Activated CD8-positive, alpha-beta T cell treated with anti-CD3 and anti-CD28 coated beads for 36 hours (primary cell): ENCODE measurements around the gene DDX41. TPM values are rescaled to one million over a fixed set of nuclear protein-coding genes. Genes with fewer than 3 reads are reported as not detected.
"Not testable (repeated sequence)": the region's sequence is repeated elsewhere in the genome, so short reads cannot be mapped to it uniquely, and the experiment has no call there.

Experiments
- ATAC-seq: fragments of 200-7000 bp; cut with Tn5 transposase; one replicate; pipeline ENCODE4 v1.10.0; 2021; ENCODE audit warnings: mild to moderate bottlenecking, moderate library complexity
- CTCF ChIA-PET: fragments of 350-600 bp; sonication (Branson Sonifier 250); formaldehyde crosslinking; loops from one replicate; lab custom pipeline; 2021; ENCODE audit warnings: antibody characterized with exemption; lab: Charles Lee
- POLR2A ChIA-PET: fragments of 350-600 bp; sonication (Branson Sonifier 250); formaldehyde crosslinking; loops from one replicate; lab custom pipeline; 2021; ENCODE audit warnings: antibody characterized with exemption; lab: Charles Lee
- DNase-seq: peaks from one replicate; pipeline ENCODE4 v3.0.0-alpha.2; 2020
- H3K27ac Mint-ChIP-seq: one replicate; pipeline ENCODE4 v1.8.0; 2021; ENCODE audit warnings: mild to moderate bottlenecking, mixed read lengths
- H3K27me3 Mint-ChIP-seq: one replicate; pipeline ENCODE4 v1.8.0; 2021; ENCODE audit warnings: mixed read lengths
- H3K36me3 Mint-ChIP-seq: one replicate; pipeline ENCODE4 v1.8.0; 2021; ENCODE audit warnings: low read depth, mixed read lengths
- H3K4me1 Mint-ChIP-seq: one replicate; pipeline ENCODE4 v1.8.0; 2021; ENCODE audit warnings: low read depth, mixed read lengths
- H3K4me3 Mint-ChIP-seq: one replicate; pipeline ENCODE4 v1.8.0; 2021; ENCODE audit warnings: mild to moderate bottlenecking, moderate library complexity, mixed read lengths
- H3K9me3 Mint-ChIP-seq: one replicate; pipeline ENCODE4 v1.8.0; 2021; ENCODE audit warnings: mixed read lengths
- intact Hi-C: fragments of 100-400 bp; cut with micrococcal nuclease; formaldehyde crosslinking; loops from one replicate; pipeline ENCODE4 v1.10.0; 2022
- total RNA-seq, 2 experiments: library from RNA; stranded (reverse); gene quantifications; one replicate each; pipeline ENCODE4 v1.2.3, GENCODE V29; 2021
- TF ChIP-seq, protein P1 (sequence below): fragments of 200-600 bp; IDR thresholded peaks from one replicate; pipeline ENCODE4 v1.8.0; 2022; ENCODE audit warnings: antibody characterized with exemption, mild to moderate bottlenecking

DDX41 gene
- total RNA-seq, 2 experiments from 2014 or later: 226 to 228 TPM

DNA sequence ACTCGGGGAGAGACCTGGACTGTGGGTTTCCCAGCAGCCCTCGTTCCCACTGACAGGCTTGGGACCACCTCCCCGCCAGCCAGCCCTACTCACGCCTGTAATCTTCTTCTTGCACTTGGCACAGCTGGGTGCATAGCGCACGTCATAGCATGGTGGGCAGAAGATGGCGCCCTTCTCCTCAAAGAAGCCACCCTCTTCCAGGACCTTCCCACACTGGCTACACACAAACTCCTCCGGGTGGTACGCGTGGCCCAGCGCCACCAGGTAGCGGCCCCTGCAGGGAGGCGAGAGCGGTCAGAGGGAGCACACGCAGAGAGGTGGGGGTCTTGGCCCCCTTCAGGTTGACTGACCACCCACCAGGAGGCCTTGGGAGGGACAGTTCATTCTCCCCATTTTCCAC is 28.8 kb downstream of the DDX41 start:
- TF ChIP-seq, protein P1, sequence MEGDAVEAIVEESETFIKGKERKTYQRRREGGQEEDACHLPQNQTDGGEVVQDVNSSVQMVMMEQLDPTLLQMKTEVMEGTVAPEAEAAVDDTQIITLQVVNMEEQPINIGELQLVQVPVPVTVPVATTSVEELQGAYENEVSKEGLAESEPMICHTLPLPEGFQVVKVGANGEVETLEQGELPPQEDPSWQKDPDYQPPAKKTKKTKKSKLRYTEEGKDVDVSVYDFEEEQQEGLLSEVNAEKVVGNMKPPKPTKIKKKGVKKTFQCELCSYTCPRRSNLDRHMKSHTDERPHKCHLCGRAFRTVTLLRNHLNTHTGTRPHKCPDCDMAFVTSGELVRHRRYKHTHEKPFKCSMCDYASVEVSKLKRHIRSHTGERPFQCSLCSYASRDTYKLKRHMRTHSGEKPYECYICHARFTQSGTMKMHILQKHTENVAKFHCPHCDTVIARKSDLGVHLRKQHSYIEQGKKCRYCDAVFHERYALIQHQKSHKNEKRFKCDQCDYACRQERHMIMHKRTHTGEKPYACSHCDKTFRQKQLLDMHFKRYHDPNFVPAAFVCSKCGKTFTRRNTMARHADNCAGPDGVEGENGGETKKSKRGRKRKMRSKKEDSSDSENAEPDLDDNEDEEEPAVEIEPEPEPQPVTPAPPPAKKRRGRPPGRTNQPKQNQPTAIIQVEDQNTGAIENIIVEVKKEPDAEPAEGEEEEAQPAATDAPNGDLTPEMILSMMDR: no peak
- Mint-ChIP-seq H3K9me3 (no peaks in the 10 kb centered on the region), H3K27ac (no peak overlapping the region), H3K36me3 (peaks cover 39% of the 10 kb centered on the region), H3K4me3 (no peak overlapping the region), H3K4me1 (no peaks in the 10 kb centered on the region), H3K27me3 (no peaks in the 10 kb centered on the region)
- intact Hi-C loops: no loop called here
- ChIA-PET CTCF (interaction anchor here (1.6 to 5.1 kb wide), 2 partner anchors 10 to 30 kb away, joined by 3 to 26 read pairs; no protein-coding TSS in a partner anchor), POLR2A (interaction anchor here (1.1 to 1.3 kb wide), 2 partner anchors 9 to 39 kb away, joined by 3 read pairs; no protein-coding TSS in a partner anchor)
- no peak for ATAC-seq
- peak; percentile 24 for DNase-seq

DNA sequence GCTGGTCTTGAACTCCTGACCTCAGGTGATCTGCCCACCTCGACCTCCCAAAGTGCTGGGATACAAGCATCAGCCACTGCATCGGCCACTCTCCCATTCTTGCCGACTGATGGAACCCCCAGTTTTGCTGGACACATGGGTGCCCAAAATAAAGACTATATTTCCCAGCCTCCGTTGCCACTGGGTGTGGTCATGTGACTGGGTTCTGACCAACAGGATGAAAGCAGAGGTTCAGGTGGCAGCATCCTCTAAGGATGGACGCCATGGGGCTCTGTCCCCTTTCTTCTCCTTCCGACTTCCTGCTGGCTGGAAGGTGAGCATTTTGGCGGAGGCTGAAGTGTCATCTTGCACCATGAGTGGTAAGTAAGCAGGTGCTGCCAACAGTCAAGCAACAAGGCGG is 29.6 kb downstream of the DDX41 start:
- Mint-ChIP-seq H3K4me1 (no peaks in the 10 kb centered on the region), H3K27me3 (no peaks in the 10 kb centered on the region), H3K4me3 (no peak overlapping the region), H3K9me3 (no peaks in the 10 kb centered on the region), H3K36me3 (peaks cover 33% of the 10 kb centered on the region), H3K27ac (no peak overlapping the region)
- DNase-seq: no peak
- intact Hi-C loops: no loop called here
- ChIA-PET CTCF (interaction anchor here (1.6 to 5.1 kb wide), 3 partner anchors 9 to 30 kb away, joined by 3 to 26 read pairs (median 5); no protein-coding TSS in a partner anchor), POLR2A (interaction anchor here (1.2 to 1.3 kb wide), 2 partner anchors 8 to 9 kb away, joined by 3 read pairs; no protein-coding TSS in a partner anchor)
- TF ChIP-seq, protein P1: no peak
- ATAC-seq: no peak

DNA sequence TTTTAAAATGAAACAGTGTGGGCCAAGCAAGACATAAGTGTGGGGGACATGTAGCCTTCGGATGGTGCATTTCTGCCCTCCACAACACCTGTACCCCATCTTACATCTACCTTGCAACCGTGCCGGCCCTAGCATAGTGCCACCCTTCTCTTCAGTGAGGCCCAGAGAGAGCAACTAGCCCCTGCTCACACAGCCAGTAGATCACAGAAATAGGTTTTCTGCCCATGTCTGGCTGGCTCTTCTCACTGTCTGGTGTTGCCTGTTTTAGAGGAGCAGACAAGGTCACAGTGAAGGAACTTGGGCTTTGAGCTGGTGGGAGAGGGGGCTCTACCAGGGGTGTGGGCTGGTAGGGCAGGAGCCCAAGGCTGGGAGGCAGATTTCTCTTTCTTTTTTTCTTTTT is 30.5 kb downstream of the DDX41 start:
- Mint-ChIP-seq H3K27ac (no peak overlapping the region), H3K27me3 (no peaks in the 10 kb centered on the region), H3K4me1 (no peaks in the 10 kb centered on the region), H3K9me3 (no peaks in the 10 kb centered on the region), H3K4me3 (no peak overlapping the region), H3K36me3 (peaks cover 29% of the 10 kb centered on the region)
- ATAC-seq (no peak), DNase-seq (no peak)
- TF ChIP-seq, protein P1: no peak
- POLR2A ChIA-PET: interaction anchor here (1.2 to 1.9 kb wide), 3 partner anchors 9 to 11 kb away, joined by 3 to 5 read pairs (median 3); partner anchors contain the start of gene PDLIM7
- intact Hi-C loops: no loop called here
- CTCF ChIA-PET: interaction anchor here (0.6 to 5.1 kb wide), 3 partner anchors 8 to 33 kb away, joined by 3 to 26 read pairs (median 5); no protein-coding TSS in a partner anchor

DNA sequence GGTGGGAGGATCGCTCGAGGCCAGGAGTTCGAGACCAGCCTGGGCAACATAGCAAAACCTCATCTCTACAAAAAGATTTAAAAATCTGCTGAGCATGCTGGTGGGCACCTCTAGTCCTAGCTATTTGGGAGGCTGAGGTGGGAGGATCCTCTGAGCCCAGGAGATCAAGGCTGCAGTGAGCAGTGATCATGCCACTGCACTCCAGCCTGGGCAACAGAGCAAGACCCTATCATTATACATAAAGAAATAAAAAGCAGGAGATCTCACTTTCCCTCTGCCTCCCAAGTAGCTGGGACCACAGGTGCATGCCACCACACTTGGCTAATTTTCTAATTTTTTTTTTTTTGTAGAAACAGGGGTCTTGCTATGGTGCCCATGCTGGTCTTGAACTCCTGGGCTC is 31.0 kb downstream of the DDX41 start:
- H3K27me3 Mint-ChIP-seq, H3K4me3 Mint-ChIP-seq, H3K27ac Mint-ChIP-seq, H3K4me1 Mint-ChIP-seq, DNase-seq, intact Hi-C loops, ATAC-seq, H3K9me3 Mint-ChIP-seq: not testable (repeated sequence)
- ChIA-PET CTCF (interaction anchor here (0.6 to 1.8 kb wide), 4 partner anchors 12 to 33 kb away, joined by 3 to 5 read pairs (median 4); partner anchors contain the start of gene PDLIM7), POLR2A (interaction anchor here (1.2 to 1.9 kb wide), 4 partner anchors 9 to 11 kb away, joined by 3 to 7 read pairs (median 4); partner anchors contain the start of gene PDLIM7)
- H3K36me3 Mint-ChIP-seq: peaks cover 26% of the 10 kb centered on the region

DNA sequence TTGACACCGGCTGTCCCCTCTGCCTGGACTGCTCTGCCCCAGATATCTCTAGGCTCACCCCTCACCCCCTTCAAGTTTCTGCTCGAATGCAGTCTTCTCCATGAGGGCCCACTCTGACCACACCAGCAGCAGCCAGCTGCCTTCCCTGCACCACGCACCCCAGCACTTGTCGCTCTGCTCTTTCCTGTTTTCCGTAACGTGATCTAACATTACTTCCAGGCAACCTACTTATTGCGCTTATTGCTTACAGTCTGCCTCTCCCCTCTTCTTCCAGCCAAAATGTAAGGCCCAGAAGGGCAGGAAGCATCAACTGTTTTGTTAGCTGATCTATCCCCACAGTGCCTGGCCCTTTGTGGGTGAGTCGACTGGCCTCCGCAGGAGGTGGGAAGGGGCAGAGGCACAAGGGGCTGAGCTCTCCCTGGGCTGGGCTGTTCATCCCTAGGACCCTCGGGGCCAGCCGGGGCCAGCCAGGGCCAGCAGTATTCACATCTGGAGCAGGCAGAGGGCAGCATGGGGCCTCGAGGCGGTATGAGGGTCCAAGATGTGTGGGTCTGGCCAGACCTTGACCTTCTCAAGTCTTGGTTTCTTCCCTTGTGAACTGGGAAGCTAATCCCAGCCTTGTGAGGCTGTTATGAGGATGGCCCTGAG is 31.7 kb downstream of the DDX41 start:
- H3K36me3 Mint-ChIP-seq: peaks cover 20% of the 10 kb centered on the region
- no peak overlapping the region for H3K4me3 Mint-ChIP-seq
- no peaks in the 10 kb centered on the region for H3K9me3 Mint-ChIP-seq
- ChIA-PET CTCF (interaction anchor here (1.3 to 1.8 kb wide), 2 partner anchors 12 to 28 kb away, joined by 3 to 4 read pairs; partner anchors contain the start of gene PDLIM7), POLR2A (interaction anchor here (1.3 to 22.8 kb wide), 4 partner anchors 10 to 31 kb away, joined by 3 to 294 read pairs (median 6); partner anchors contain the start of genes PDLIM7 and PRR7)
- H3K27me3 Mint-ChIP-seq: no peaks in the 10 kb centered on the region
- no peak overlapping the region for H3K27ac Mint-ChIP-seq
- intact Hi-C loops: no loop called here
- no peak for DNase-seq
- TF ChIP-seq, protein P1: no peak
- H3K4me1 Mint-ChIP-seq: peaks cover 1% of the 10 kb centered on the region
- ATAC-seq: no peak
